GM21367 (cell line): Measurements from ENCODE around the gene CD99.
"Not testable (repeated sequence)": the region's sequence is repeated elsewhere in the genome, so short reads cannot be mapped to it uniquely, and the experiment has no call there.

Experiments used
- ATAC-seq: cut with Tn5 transposase; IDR thresholded peaks from one replicate; pipeline ENCODE4 v1.9.1; 2021; ENCODE audit not compliant: unreplicated experiment

CD99 gene

DNA sequence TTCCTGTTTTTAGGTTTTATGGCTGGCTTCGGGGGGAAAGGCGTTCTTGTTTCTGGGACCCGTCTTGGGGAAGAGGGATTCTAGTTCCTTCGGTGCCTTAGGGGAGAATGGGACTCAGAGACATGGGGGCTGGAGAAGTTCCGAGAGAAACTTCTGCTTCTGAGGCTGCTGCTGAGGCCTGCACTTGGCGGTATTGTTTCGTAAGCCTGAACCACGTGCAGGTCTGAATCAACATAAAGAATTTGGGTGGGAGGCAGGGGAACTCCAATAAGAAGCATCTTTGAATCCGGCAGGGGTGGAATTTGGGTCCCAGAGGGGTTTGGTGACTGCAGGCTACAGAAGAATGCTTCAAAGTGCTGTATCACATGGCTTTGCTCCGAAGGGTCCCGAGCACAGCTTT, 75.8 kb downstream of the CD99 start:
- ATAC-seq = no peak

DNA sequence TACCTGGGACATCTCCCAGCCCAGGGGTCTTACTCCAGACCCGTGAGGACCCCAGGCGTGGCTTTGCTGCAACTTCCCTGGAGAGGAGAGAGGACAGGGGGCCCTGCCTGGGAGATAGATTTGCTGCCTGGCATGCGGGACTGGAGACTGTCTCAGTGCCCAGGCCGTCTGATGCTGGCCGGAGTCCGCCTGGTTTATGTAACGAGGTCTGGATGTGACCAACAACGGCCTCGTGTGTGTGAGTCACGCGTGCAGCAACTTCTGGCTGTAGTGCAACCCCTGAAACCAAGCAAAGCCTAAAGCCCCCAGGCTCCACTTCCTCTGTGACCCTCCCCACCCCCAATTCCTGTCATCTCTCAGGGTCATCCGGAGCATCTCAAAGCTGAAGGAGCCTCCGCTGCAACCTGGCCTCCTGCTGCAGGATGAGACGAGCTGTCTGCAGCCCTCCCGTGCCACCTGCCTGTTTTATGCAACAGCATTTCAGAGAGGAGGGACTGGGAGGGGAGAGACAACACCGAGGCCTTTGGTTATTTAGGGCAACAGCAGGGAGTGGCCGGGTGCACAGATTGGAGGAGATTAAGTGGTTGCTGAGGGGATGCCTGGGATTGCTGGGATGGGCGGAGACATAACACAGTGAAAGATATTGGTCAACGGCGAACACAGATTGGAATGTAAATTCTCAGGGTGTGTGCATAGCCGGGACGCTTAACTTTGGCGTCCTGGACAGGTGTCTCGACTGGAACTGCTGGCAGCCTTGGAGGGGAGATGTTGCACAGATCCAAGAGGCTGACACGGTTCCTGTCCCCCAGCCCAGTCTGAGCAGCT, 76.7 kb downstream of the CD99 start:
- ATAC-seq = no peak

- no peak for ATAC-seq
Measured at GRCh38 chrX:2769615-2770014, 78.5 kb downstream of the CD99 start.

DNA sequence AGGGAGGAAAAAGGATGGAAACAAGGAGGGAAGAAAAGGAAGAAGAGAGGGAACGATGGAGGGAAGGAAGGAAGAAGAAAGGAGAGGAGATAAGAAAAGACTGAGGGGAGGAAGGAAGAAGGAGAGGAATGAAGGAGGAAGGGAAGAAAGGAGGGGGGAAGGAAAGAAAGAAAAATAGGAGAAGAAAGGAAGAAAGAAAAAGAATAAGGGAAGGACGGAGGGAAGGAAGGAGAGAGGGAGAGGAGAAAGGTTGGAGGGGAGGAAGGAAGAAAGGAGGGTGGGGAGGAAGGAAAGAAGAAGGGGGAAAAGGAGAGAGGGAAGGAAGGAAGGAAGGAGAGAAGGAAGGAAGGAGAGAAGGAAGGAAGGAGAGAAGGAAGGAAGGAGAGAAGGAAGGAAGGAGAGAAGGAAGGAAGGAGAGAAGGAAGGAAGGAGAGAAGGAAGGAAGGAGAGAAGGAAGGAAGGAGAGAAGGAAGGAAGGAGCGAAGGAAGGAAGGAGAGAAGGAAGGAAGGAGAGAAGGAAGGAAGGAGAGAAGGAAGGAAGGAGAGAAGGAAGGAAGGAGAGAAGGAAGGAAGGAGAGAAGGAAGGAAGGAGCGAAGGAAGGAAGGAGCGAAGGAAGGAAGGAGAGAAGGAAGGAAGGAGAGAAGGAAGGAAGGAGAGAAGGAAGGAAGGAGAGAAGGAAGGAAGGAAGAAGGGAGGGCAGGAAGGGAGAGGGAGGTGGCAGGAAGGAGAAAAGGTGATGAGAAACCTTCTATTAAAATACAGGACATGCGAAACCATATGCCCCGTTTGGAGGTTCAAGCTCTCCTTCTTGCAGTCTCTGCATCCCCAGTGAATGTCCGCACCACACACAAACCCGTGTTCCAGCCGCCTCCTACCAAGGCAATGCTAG, 82.3 kb downstream of the CD99 start:
- not testable (repeated sequence) for ATAC-seq

GRCh38 chrX:2774057-2774456, 83.0 kb downstream of the CD99 start:
- no peak for ATAC-seq

GRCh38 chrX:2774776-2775175, 83.7 kb downstream of the CD99 start:
- ATAC-seq = no peak

- ATAC-seq = not testable (repeated sequence)
Measured at GRCh38 chrX:2780472-2781225, 89.6 kb downstream of the CD99 start.

- no peak for ATAC-seq
Measured at GRCh38 chrX:2781226-2781571, 90.1 kb downstream of the CD99 start.

- no peak for ATAC-seq
Measured at GRCh38 chrX:2781698-2782097, 90.6 kb downstream of the CD99 start.

- no peak for ATAC-seq
Measured at GRCh38 chrX:2782171-2782570, 91.1 kb downstream of the CD99 start.

- ATAC-seq = no peak
Measured at GRCh38 chrX:2782778-2783177, 91.7 kb downstream of the CD99 start.

- no peak for ATAC-seq
Measured at GRCh38 chrX:2784026-2784425, 92.9 kb downstream of the CD99 start.

GRCh38 chrX:2785538-2785937, 94.4 kb downstream of the CD99 start:
- ATAC-seq = no peak

GRCh38 chrX:2788980-2789379, 97.9 kb downstream of the CD99 start:
- ATAC-seq = no peak

GRCh38 chrX:2789569-2789968, 98.5 kb downstream of the CD99 start:
- no peak for ATAC-seq
